Raji (cell line): Measurements from ENCODE around the gene FOXC1.

ENCODE experiments used
- POLR2A ChIP-seq: IDR thresholded peaks from 2 replicates; pipeline ENCODE4 v1.6.1; 2011; ENCODE audit warnings: low read depth, low read length, control low read depth; ENCODE audit not compliant: insufficient read depth

The FOXC1 gene

GRCh38 chr6:1627827-1628560 is 18.3 kb downstream of the FOXC1 start:
- TF ChIP-seq POLR2A = no peak

- TF ChIP-seq POLR2A = no peak
Measured at GRCh38 chr6:1629316-1629715, 19.6 kb downstream of the FOXC1 start.

GRCh38 chr6:1630212-1630770 is 20.6 kb downstream of the FOXC1 start:
- no peak for TF ChIP-seq POLR2A

GRCh38 chr6:1630771-1631217 is 21.1 kb downstream of the FOXC1 start:
- TF ChIP-seq POLR2A = no peak

- TF ChIP-seq POLR2A = no peak
Measured at GRCh38 chr6:1631251-1631650, 21.5 kb downstream of the FOXC1 start.

GRCh38 chr6:1633366-1634021 is 23.8 kb downstream of the FOXC1 start:
- no peak for TF ChIP-seq POLR2A

GRCh38 chr6:1634081-1634480 is 24.4 kb downstream of the FOXC1 start:
- TF ChIP-seq POLR2A = no peak

- TF ChIP-seq POLR2A = no peak
Measured at GRCh38 chr6:1635305-1636010, 25.7 kb downstream of the FOXC1 start.

- no peak for TF ChIP-seq POLR2A
Measured at GRCh38 chr6:1636272-1636825, 26.6 kb downstream of the FOXC1 start.

- no peak for TF ChIP-seq POLR2A
Measured at GRCh38 chr6:1636971-1637871, 27.5 kb downstream of the FOXC1 start.

GRCh38 chr6:1639430-1639829 is 29.7 kb downstream of the FOXC1 start:
- TF ChIP-seq POLR2A = no peak

- no peak for TF ChIP-seq POLR2A
Measured at GRCh38 chr6:1640476-1640875, 30.8 kb downstream of the FOXC1 start.

- no peak for TF ChIP-seq POLR2A
Measured at GRCh38 chr6:1641343-1641885, 31.7 kb downstream of the FOXC1 start.

GRCh38 chr6:1643111-1643510 is 33.4 kb downstream of the FOXC1 start:
- no peak for TF ChIP-seq POLR2A

GRCh38 chr6:1643830-1644445 is 34.2 kb downstream of the FOXC1 start:
- TF ChIP-seq POLR2A = no peak
